Stimulated activated CD4-positive, alpha-beta T cell treated with anti-CD3 and anti-CD28 coated beads, Interleukin-2, amount 100 ng/mL, for 48 hours (primary cell): Measurements from ENCODE around the gene KAT7.
A peak's percentile ranks its signal among the peaks of the same experiment; 100 is the strongest.

ENCODE experiments used
- DNase-seq, 2 donors: peaks; one replicate each; pipeline ENCODE4 v3.0.0-alpha.2; 2020

The KAT7 gene

DNA sequence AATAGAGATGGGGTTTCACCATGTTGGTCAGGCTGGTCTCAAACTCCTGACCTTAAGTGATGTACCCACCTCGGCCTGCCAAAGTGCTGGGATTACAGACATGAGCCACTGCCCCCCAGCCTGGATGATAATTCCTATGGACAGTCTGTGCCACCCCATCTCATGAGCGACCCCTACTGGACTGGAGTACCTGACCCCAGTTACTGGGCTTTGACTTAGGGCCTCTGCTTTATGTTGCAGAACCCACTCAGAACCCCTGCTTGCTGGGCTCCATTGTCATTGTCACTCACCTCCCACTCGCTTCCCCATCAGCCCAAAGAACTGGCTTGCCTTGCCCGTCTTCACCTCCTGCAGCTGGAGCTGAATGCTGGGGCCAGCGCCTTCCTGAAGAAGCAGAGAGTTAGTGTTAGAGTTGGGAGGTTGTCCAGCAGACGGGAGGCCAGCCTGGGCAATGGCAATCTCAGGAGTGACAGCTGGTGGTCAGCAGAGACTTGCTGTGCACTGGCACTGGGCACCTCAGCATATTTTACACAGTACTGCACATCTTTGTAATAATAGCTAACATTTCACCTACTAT is 55.4 kb downstream of the KAT7 start:
- peak in 1 of 2 donors; percentile 17 for DNase-seq

DNA sequence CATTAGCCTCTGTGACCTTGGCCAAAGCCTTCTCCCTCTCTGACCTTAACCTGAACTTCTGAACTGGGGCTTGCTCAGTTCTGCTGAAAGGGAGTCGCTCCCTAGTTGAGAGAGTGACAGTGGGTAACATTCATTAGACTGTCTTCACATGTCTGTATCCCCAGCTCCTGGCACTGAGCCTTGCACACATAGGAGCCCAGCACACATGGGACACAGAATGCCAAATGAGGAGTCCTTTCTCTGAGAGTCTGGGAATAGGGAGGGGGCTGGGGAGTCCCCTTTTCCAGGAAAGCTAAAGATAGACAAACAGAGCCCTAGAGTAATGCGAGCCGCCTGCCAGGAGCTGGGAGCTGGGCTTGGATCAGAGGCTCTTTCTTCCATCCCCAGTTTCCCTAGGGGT is 56.8 kb downstream of the KAT7 start:
- no peak for DNase-seq

DNA sequence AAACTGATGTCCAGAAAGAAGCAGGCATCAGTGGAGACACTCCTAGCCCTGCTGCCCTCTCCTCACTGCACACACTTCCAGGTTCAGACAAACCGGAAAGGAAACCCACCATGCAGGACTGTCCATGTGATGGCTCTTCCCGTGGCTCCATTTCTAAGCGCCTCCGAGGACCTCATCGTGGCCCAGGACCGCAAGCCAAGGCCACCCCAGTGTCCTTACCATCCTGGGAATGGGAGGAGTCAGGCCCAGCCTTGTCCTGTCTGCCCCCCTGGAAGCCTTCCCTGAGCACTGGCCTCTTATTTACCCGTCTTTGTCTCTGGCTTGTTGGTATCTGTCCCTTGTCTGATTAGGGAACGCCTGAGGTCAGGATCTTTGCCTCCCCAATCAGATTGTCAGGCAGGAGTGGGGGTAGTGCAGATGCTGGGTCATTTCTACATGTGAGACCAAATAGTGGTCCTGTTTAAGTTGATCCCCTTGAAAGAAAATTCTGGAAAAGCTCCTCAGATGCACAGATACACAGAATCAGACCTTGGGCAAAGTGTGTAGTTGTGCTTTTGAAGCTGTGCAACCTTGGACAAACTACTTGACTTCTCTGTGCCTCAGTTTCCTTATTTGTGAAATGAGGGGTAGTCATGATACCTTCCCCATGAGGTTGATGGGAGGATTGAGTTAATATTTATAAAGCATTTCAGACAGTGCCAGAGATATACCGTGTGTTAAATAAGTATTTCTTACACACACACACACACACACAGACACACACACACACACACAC is 58.6 kb downstream of the KAT7 start:
- no peak for DNase-seq

DNA sequence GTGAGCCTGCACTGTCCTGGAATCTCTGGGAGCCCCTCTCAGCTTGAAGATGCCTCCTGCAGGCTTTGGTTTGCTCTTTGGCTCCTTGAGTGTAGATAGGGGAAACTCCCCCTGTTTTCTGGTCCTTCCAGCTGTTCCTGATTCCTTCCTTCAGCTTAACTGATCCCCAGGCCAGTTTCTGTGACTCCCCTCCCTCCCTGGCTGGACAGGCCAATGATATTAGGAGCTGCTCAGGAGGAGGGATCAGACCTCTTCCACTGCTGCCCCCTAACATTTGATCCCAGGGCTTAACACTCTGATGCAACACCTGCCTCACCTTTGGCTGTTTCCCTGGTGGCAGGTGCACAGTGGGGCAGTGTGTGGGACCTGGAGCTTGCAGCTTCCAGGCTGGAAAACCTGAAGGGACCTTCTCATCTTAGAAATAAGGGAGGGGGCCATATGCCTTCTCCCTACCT is 59.6 kb downstream of the KAT7 start, which contains the start of gene TAC4:
Gene TAC4, minus strand, starts transcription at position 51 of the 455 bp plus-strand sequence. CDS start 52 bp downstream, outside the sequence.
- DNase-seq = no peak

DNA sequence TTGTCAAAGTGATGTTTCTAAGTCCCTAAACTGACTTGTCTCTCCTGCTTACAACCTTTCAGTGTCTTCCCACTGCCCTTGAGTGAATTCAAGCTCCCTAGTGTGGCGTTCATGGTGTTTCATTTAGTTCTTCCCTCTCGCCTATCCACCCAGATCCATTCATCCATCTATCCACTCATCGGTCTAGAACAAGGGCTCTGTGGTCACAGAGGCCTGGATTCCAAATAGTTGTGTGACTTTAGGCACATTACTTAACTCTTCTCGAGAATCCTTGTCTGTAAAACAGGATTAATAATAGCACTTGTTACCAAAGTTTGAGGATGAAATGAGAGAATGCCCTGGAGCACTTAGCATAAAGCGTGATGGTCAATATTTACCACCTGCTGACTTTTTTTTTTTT is 60.3 kb downstream of the KAT7 start:
- no peak for DNase-seq

DNA sequence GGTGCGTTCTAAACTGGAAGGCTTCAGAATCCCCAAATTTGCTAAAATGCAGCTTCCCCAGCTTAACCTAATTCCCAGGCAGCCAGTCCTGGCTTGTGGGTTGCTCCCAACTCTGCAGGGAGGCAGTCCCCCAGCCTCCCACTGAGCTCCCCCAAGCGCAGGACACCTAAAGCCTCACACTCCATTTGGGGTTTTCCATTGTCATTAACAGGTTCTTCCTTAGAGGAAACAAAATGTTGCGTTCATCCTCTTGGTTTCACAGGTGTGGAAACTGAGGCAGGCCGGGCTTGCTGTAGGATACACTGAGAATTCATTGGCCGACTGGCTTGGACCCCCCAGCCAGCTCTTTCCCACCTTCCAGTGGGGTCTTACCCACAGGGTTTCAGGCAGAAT is 61.7 kb downstream of the KAT7 start:
- DNase-seq = no peak

DNA sequence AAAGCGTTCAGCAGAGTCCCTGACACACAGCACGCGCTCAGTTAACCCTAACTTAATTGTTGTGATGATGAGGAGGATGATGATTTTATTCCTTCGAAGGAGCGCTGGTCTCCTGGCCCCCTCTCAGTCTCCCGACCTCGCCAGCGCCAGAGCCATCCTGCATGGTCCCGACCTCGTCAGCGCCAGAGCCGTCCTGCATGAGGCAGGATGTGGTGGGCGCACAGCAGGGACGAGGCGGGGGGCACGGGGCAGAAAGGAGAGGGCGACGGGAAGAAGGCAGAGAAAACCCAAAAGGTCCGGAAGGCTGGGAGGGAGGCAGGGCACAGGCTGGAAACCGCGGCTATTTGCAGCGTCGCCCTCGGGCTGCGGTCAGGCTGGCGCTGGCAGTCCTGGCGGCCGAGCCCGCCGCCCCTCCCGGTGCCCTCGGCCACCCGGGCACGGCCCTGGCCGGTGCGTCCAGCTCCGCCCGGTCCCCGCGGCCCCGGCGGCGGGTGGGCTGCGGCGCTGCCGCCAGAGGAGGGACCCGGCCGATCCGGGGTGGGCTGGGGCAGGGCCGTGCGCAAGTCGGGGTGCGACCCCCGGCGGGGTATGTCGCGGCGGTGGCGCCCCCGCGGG is 62.4 kb downstream of the KAT7 start:
- DNase-seq = no peak

DNA sequence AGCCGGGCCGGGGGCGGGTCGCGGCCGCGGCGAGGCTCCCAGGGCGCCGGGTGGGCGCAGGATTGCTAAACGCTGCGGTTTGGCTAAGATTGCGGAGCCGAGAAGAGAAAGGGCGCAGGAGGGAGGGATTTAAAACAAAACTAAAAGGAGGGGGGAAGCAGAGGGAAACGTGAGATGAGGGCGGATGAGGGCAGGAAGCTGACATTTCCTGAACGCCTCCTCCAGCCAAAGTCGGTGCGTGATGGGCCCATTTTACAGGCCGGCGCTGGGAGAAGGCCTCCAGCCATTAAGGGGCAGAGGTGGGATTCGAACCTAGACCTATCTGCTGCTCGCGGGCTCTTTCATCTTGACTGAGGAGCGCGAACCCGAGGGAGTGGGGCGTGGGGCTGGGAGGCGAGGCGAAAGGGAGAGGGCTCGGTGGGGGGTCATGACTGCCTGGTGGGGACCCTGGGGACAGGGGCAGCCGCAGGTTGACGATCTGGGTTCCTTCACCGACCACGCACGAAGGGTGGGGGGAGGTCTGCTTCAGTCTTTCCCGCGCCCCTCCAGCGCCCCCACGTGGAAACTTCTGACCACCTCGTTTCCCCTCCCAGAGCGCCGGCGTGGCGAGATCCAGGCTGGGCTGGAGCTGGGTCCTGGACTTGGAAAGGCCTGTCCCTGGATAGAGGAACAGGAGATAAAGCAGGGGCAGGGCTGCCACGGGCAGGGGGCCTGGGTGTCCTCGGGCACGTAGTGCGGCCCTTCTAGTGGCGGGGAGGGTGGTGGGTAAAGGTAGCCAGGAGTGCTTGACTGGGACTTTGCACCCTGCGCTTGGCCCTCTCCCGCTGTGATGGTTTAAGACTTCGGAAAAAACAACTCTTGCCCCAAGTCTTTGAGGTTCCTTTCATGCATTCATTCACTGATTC is 63.2 kb downstream of the KAT7 start:
- DNase-seq = peak; percentile 62 to 70

DNA sequence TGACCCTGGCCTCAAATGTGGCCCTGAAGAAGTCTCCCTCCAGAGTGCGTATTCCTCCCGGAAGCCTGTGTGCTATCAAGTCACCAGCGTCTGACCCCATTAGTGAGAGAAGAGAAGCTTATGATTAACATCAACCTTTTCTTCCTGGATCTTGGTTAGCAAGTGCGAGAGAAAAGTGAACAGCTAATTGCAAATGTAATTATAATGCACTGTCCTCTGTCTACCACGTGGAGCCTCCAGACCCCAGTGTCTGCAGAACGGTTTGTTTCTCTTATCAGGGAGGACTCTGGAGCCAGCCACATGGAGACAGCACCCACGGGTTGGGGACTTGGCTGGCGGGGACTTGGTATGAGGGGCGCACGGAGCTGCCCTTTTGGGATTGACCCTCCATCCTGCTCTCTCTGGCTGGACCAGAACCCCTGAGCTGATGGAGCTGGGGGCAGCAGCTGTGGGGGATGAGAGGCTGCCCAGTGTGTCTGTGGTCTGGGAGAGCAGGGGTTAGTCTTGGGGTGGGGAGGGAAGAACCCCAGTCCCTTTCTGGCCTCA is 65.1 kb downstream of the KAT7 start:
- no peak for DNase-seq

DNA sequence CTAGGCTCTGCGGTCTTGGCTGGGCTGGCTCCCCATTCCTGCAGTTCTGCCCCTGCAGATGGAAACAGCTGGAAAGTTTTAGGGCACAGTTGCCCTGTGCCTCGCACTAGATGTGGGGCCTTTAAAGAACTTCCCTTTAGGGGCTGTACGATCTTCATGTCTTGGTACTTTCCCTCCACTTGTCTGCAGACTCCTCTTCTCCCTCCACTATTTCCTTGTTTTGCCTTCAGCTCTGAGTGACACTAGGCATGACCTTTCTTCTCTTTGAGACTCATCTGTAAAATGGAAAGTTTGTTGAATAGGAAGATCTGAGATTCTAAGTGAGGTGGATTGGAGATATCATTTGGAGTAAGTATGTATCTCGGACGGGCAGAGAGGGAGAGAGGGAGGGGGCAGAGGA is 65.6 kb downstream of the KAT7 start:
- no peak for DNase-seq

DNA sequence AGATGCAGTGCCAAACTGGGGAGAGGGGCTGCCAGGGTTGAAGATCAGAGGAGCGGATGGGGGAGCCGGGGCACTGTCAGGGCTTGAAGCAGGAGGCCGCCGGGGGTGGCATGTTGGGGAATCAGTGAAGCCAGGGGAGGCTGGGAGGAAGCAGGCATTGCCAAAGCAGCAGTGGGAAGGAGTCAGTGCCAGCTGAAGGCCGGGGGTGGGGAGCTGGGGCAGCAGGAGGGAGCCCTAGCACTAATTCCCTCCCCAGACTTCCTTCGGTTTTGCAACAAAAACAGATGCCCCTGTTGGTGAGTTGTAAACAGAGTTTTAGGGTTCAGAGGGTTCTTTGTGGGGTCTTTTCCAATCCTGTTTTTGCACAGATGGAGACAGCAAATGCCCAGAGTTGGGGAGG is 70.3 kb downstream of the KAT7 start:
- no peak for DNase-seq

DNA sequence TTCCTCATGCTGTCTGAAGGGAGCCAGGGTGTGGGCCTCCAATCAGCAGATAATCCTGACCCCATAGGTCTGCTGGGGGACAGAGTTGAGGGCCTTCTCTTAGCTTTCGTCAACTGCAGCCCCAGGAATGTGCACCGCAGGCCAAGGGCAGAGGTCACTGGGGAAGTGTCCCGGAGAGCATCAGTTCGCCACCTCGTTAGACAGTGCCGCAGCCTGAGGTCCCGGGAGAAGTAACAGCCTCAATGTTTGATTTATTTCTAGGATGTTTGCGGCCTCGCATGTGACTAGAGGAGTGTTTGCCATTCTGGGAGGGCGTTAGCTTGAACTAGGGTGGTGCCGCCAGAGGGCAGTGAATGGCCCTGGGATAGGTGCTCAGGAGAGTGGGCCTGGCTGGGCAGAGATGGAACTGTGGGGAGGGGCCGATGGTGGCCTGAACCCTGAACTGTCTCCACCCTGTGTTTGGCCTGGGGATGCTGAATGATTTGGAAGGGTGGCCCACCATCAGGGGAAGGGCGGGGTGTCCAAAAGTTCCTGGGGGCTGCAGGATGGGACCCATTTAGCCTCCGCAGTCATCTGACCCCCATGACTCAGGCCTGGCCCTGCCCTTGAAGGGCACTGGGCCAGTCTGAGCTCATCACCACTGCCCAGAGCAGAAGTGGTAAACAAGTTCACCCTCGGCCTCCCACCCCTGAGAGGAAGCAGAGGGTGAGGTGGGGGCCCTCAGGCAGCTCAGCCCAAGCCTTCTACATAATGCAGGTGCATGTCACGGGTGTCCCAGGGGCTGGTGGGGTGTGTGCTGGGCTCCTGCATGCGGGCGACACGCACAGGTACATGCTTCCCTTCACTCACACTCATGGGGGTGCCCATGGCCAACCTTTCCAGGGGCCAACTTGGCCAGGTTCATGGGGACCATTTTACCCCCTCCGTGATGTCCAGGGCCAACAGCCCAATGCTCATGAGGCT is 71.8 kb downstream of the KAT7 start:
- no peak for DNase-seq

DNA sequence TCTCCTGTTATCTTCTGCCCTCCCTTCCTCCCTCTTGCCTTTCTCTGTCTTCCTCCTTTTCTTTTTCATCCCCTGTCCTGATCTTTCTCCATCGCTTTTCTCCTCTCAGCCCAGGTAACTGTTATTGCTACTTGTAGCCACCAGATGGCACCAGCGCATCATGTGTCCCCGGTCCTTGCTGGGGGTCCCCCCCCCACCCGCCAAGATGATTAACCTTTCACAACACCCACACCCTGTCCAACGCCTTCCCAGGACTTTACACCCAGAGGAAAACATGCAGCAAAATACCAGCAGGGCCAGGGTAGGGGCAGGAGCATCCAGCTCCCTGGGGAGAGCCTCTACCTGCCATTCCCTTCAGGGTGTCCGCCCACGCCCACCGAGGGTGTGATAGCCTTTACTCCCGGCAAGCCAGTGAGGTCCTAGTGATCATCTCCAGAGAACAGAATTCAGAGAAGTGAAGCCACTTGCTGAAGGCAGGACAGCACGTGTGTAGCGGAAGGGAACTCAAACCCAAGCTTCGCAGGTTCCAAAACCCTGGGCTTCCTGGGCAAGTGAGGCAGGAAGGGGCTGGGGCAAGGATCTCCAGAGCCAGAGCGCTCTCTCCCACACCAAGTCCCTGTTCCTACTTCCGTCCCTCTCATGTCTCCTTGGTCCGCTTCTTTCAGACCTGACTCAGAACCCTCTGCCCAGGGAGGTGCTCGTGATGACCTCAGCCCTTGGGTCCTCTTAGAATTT is 72.8 kb downstream of the KAT7 start:
- DNase-seq = peak; percentile 33 to 58

DNA sequence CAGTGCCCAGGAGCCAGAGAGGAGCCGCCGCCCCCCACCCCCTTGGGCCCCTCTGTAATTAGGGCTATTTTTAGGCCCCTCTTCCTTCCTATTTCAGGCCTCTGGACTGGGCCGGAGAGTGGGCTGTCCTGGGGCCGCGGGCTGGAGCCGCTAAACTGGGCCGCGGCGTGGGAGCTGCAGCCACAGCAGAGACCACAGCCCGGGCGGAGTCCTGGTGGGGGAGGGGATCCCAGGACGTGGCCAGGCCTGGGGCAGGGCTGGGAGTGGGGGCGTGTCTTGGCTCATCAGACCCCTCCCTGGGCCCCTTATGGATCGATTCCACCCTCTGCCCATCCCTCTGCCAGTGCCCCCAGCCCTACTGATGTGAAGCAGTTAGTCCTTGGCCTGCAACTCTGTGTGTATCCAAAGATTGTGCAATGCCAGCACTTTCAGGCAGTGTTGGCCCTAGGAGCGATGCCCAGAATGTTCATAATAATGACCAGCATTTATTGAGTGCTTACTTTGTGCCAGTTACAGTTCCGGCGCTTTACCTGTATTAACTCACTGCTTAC is 74.4 kb downstream of the KAT7 start:
- no peak for DNase-seq

DNA sequence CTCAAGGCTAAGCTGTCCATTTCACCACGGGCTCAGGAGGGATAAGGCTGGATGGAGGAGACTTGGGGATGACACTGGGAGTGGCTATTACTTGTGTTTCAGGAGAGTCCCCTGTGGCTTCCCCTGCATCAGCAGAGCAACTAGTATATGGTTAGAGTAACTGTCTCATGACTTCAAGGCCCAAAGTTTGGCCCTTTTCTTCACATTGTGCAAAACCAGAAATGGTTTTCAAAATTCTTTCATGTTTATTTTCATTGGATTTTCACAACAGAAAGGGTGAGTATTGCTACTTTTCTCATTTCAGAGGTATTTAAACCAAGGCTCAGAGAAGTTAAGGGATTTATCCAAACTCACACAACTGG is 77.5 kb downstream of the KAT7 start:
- no peak for DNase-seq

DNA sequence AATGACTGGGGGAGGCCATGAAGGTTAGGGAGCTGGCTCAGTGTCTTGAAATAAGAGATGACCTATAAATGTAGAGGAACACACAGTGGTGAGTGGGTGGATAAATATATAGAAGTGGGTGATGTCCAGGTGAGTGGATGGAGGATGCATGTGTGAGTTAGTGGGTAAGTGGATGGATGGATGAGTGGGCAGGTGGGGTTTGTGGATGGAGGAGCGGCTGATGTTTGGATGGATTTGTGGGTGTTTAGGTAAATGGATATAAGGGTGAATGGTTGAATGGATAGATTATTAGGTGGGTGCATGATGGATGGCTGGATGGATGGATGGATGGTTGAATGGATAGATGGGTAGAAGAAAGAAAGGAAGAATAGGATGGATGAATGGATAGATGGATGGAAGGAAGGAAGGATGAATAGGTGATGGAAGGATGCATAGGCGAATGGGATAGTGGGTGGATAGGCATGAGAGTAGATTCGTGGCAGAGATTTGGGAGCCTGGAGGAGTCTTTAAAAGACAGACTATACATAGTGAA is 78.5 kb downstream of the KAT7 start:
- DNase-seq = no peak

DNA sequence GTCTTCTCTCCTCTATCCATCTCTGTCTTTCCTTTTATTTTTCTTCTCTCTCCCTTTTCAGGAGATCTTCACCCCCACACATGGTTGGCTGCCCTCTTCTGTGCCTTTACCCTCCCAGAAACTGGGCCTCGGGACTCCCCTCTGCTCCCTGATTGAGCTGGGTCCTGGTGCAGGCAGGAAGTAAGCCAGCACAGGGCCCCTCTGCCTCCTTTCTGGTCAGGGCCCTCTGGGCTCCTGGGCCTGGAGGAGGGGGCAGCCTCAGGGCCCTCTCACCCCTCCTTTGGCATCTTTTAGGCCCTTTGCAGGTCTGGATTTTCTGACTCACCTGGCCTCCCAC is 80.5 kb downstream of the KAT7 start:
- DNase-seq = no peak

DNA sequence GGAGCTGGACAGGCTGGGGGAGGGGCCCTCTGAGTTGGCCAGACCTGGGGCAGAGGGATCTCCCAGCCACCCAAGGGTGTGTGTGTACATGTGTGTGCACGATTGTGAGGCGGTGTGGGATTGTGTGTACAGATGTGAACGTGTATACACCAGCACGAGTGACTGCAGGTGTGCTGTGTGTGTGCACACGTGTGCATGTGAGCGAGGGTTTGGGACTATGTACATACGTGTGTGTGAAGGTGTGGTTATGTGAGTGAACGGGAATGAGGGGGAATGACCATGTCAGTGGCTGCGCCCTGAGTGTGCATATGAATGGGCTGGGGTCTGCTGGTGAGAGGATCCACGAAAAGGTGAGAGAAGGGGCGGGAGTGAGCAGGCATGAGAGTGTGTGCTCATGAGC is 81.8 kb downstream of the KAT7 start:
- no peak for DNase-seq

DNA sequence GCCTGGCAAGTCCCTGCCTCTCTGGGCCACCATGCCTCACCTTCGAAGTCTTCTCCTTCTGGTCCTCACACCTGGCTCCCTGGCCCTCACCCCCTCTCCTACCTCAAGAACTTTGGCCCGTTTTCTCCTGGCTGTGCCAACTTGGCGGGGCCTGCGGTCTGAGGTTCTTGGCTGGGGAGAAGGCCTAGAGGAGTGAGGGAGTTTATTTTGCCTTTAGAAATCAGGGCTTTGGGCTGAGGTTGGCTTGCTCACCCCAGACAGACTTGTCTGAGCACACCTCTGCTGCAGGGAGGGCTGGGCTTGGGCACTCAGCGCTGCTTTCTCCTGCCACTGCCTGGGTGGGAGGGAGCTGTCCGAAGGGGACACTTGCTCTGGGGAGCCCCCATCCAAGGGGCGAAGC is 82.7 kb downstream of the KAT7 start:
- DNase-seq = no peak

DNA sequence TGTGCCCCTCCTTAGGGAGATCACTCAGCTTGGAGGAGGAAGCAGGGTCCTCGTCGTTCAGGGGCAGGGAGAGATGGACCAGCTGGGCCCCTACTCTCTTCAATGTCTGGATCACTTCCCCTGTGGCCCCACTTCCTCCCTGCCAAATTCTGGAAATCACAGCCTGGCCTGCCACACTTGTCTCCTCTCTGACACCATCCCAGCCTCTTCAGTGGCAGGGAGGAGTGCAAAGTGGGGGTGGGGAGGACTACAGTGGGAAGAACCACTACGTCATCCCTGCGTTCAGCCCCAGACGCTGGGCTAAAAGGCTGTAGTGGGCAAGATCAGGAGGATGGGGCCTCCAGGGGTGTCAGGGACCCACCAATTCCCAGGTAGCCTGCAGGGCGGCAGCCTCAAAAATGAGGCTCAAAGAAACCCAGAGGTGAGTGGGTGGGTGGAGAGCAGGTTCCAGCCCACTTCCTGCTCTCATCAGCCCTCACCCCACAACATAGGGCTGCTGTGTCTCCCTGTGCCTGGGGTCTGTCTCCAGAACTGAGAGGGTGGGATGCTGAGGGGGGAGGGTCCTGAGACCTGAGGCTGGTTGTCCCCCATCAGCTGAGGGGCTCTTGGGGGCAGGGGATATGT is 84.4 kb downstream of the KAT7 start:
- DNase-seq = no peak
